Measurements from ENCODE around the gene TMEM256. TPM values are rescaled to one million over a fixed set of nuclear protein-coding genes. Genes with fewer than 3 reads are reported as not detected.

TMEM256 gene
- total and polyA plus RNA-seq, 2 of the 8 experiments (the other 6 are each of a cell fraction or from before 2014, with no cell fraction given), result 97.0 to 350 TPM

GRCh38 chr17:7354262-7354843 is 49.5 kb downstream of the TMEM256 start:
- Histone ChIP-seq H2BK15ac (ENCODE audit: low read length) (0 out of 2 replicates have a peak overlapping the region, but pooled peaks have one; percentile 9), H3K9me3 (ENCODE audit: insufficient read depth in 2 of 2, low read depth in 1 of 2, low read length in 1 of 2) (no peaks in the 10 kb centered on the region), H2AK5ac (ENCODE audit: low read depth, low read length) (0 out of 2 replicates have a peak overlapping the region, but pooled peaks have one; percentile 15), H3K27me3 (replicated peaks in 1 of 4; ENCODE audit: control insufficient read depth in 3 of 4, extremely low read depth in 1 of 4, insufficient read depth in 3 of 4, low read length in 3 of 4) (no peaks in the 10 kb centered on the region), H3K27ac (ENCODE audit: low read depth, low read length) (no peak overlapping the region), H4K5ac (ENCODE audit: insufficient read length, low read depth, low read length) (no peak overlapping the region), H3K79me2 (ENCODE audit: control insufficient read depth in 1 of 2, insufficient read depth in 2 of 2, low read length in 2 of 2) (no peaks in the 10 kb centered on the region), H3K79me1 (ENCODE audit: low read depth, low read length) (no peaks in the 10 kb centered on the region), H3K9ac (replicated peaks in 1 of 4; ENCODE audit: extremely low read depth in 1 of 4, low read depth in 3 of 4, low read length in 3 of 4) (no peak overlapping the region), H4K8ac (ENCODE audit: extremely low read depth, insufficient read depth, low read length) (no peak overlapping the region), H2BK120ac (replicated peaks; ENCODE audit: low read depth, low read length) (no peak overlapping the region), H3K4ac (replicated peaks; ENCODE audit: insufficient read length, low read depth, low read length) (peak overlapping the region; percentile 65), H3K36me3 (ENCODE audit: control insufficient read depth in 2 of 4, insufficient read depth in 4 of 4, low read length in 3 of 4) (no peaks in the 10 kb centered on the region), H4K20me1 (replicated peaks in 1 of 2; ENCODE audit: control insufficient read depth in 1 of 2, insufficient read depth in 2 of 2, low read length in 2 of 2) (no peaks in the 10 kb centered on the region), H4K91ac (replicated peaks; ENCODE audit: insufficient read length, low read length) (no peak overlapping the region), H3K4me3 (ENCODE audit: extremely low read depth in 1 of 4, insufficient read depth in 2 of 4, low read depth in 3 of 4, low read length in 4 of 4) (no peak overlapping the region), H2BK20ac (ENCODE audit: low read length) (no peak overlapping the region), H3K23ac (ENCODE audit: insufficient read length) (no peak overlapping the region), H3K56ac (replicated peaks; ENCODE audit: insufficient read length, low read depth, low read length) (no peak overlapping the region), H3K18ac (ENCODE audit: extremely low read depth, low read length) (no peak overlapping the region), H2BK5ac (ENCODE audit: low read depth, low read length) (no peak overlapping the region), H3K23me2 (ENCODE audit: low read depth, low read length) (peaks cover 15% of the 10 kb centered on the region; the same call in 1 of the 2 replicates), H2BK12ac (ENCODE audit: low read depth, low read length) (0 out of 2 replicates have a peak overlapping the region, but pooled peaks have one; percentile 60), H3K4me1 (replicated peaks in 1 of 4; ENCODE audit: control insufficient read depth in 3 of 4, insufficient read depth in 4 of 4, low read length in 3 of 4) (peaks cover 0 to 19% (median 8%) of the 10 kb centered on the region in 4 experiments; a peak in 5 of 7 replicates), H2AFZ (ENCODE audit: low read length) (no peak overlapping the region), H3K14ac (ENCODE audit: insufficient read length) (no peak overlapping the region), H3K4me2 (ENCODE audit: insufficient read depth in 1 of 2, low read depth in 2 of 2, low read length in 2 of 2) (no peak overlapping the region; a peak in 1 of 4 replicates)
- POLR2A ChIA-PET (ENCODE audit: partially characterized antibody), result interaction anchor here (0.9 to 7.8 kb wide), 12 partner anchors 13 to 86 kb away, joined by 3 to 91 read pairs (median 4); partner anchors contain the start of genes FGF11, GPS2, NEURL4 and TMEM256
- DNase-seq (ENCODE audit: low read depth in 1 of 2, low spot score in 2 of 2) (no peak), FAIRE-seq (no peak)
- CTCF ChIA-PET (ENCODE audit: partially characterized antibody), result interaction anchor here (0.7 to 6.5 kb wide), 18 partner anchors 14 to 206 kb away, joined by 3 to 56 read pairs (median 10); partner anchors contain the start of genes ACAP1, CHRNB1, SENP3 and TMEM102
- 88% methylated on average over 9 of the region's 9 CpGs; no CpG with 5 or more reads in 1 of the 2 experiments for WGBS, 2 experiments (ENCODE audit: extremely low coverage in 1 of 2, insufficient coverage in 1 of 2, insufficient read length in 1 of 2, insufficient replicate concordance in 2 of 2, low coverage in 1 of 2, low lambda C conversion rate in 2 of 2, missing lambda C conversion rate in 1 of 2)
- no peak for TF ChIP-seq TAF1 (IDR thresholded peaks at IDR 0.05; ENCODE audit: low read depth, low read length)
- no peak for TF ChIP-seq TAF7 (optimal IDR thresholded peaks at IDR 0.05; ENCODE audit: borderline replicate concordance, low read depth, low read length)
- no peak for TF ChIP-seq BRCA1 (IDR thresholded peaks at IDR 0.05; ENCODE audit: low read depth, low read length)
- TF ChIP-seq, protein P1, sequence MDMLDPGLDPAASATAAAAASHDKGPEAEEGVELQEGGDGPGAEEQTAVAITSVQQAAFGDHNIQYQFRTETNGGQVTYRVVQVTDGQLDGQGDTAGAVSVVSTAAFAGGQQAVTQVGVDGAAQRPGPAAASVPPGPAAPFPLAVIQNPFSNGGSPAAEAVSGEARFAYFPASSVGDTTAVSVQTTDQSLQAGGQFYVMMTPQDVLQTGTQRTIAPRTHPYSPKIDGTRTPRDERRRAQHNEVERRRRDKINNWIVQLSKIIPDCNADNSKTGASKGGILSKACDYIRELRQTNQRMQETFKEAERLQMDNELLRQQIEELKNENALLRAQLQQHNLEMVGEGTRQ (IDR thresholded peaks at IDR 0.05; ENCODE audit: low read length), result no peak
- no peak for TF ChIP-seq YY1 (IDR thresholded peaks at IDR 0.05; ENCODE audit: low read depth, low read length)
- TF ChIP-seq CHD2 (IDR thresholded peaks at IDR 0.05; ENCODE audit: low read length), result no peak
- no peak for TF ChIP-seq E2F6 (IDR thresholded peaks at IDR 0.05)
- TF ChIP-seq ZNF274 (IDR thresholded peaks at IDR 0.05; ENCODE audit: borderline replicate concordance, extremely low read depth, low read length), result no peak
- no peak for TF ChIP-seq SIRT6 (IDR thresholded peaks at IDR 0.05; ENCODE audit: low read length)
- TF ChIP-seq POLR2A (IDR thresholded peaks at IDR 0.05; ENCODE audit: control extremely low read depth in 1 of 2, low read depth in 2 of 2, low read length in 2 of 2), result no peak
- TF ChIP-seq TEAD4 (IDR thresholded peaks at IDR 0.05; ENCODE audit: low read depth, low read length), result no peak

Measured in H1 (cell line).